Lower leg skin (tissue), 3 donors: ENCODE results near the gene RENBP.

Source experiments
- CTCF ChIP-seq, 3 donors: fragments of 450-650 bp; IDR thresholded peaks; one replicate each; pipeline ENCODE4 v1.5.1; 2016; ENCODE audit warnings: antibody characterized with exemption in 3 of 3, mild to moderate bottlenecking in 3 of 3, moderate library complexity in 2 of 3
- POLR2A ChIP-seq, 2 donors: fragments of 450-650 bp; IDR thresholded peaks; one replicate each; pipeline ENCODE4 v1.6.1; 2016 to 2017; ENCODE audit warnings: antibody characterized with exemption in 2 of 2, mild to moderate bottlenecking in 1 of 2, moderate library complexity in 1 of 2

- TF ChIP-seq POLR2A (IDR thresholded peaks at IDR 0.05) (no peak), CTCF (IDR thresholded peaks at IDR 0.05) (no peak)
Measured at GRCh38 chrX:153913701-153914100, 30.7 kb downstream of the RENBP start.
